Stimulated activated CD8-positive, alpha-beta memory T cell treated with anti-CD3 and anti-CD28 coated beads, Interleukin-7, amount 100 ng/mL, for 1 hour (primary cell): ENCODE results near the gene IRF2BP1.
"Not testable (repeated sequence)": the region's sequence is repeated elsewhere in the genome, so short reads cannot be mapped to it uniquely, and the experiment has no call there.

Experiments used
- DNase-seq, 2 donors: peaks; one replicate each; pipeline ENCODE4 v3.0.0-alpha.2; 2020; ENCODE audit warnings: low read depth in 2 of 2

The IRF2BP1 gene

DNA sequence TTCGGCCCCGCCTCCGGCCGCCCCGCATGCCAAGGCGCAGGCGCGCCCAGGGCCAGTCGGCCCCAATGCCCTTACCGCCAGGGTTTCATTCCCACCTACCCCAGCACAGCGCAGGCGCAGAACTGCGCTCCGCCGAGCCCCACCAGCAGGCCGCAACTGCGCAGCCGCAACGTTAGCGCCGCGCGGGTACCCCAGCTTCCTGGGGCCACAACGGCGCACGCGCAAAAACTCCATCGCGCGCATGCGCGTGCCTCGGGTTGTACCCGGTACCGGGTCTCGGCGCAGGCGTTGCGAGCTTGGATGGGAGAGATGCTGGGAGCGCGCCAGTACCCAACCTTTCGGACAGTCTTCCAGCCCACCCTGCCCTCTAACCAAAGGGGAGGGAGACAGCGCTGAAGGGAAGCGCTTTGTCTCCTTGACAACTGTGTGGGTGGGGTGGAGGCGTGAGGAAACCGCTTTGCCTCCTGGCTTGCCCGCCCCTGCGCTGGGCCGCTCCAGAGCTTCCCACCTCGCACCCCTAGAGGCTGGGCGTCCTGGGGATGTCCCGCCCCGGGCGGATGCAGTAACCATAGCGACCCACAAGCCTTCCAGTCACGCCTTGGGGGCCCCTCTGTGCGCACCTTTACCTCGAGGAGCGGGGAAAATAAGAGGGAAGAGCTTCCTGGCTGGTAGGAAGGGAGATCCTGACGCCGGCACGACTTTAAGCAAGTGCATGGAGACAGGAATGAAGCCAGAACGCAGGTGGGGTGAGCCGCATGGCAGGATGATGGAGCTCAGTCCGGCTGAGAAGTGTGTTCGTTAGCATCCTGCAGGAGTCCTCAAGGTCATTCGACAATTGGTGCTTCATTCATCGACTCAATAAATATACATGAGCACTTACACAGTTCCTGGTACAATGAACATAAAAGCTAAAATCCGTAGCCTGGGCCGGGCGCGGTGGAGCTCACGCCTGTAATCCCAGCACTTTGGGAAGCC, 17.0 kb upstream of the IRF2BP1 start:
- peak; percentile 99 for DNase-seq

DNA sequence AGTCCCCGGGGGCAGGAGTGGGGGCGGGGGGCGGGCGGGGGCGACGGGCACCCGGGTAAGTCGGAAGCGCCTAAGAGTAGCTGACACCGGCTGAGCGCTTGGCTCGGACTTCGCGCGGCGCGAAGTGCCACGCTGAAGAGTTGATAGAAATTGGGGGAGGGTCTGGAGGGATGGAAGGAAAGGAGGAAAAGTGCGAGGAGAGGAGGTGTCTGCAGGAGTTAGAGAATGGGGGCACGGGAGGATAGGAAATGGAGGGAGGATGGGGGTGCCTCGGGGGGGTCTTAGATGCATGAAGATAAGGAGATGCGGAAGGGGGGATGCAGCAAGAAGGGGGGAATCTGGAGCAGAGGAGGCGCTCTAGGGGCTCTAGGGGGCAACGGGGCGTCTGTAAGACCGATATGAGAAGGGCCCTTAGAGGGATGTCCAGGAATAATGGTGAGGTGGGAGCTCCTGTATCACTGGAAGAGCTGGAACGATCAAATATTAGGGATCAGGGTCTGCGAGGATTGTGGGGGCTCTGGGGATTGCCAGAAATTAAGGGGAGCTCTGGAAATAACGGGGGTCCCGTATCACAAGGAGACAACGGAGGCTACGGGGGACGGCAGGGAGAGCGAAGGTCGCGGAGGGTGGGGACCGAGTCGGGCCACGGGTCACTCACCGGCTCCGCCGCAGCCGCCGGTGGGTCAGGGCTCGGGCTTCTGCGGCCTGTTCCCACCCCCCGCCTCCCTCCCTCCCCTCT, 16.1 kb upstream of the IRF2BP1 start, which contains the start of gene MYPOP:
Gene MYPOP (minus strand): TSS at position 702 of the 739 bp plus-strand sequence. CDS start 840 bp downstream, outside the sequence.
- no peak for DNase-seq

DNA sequence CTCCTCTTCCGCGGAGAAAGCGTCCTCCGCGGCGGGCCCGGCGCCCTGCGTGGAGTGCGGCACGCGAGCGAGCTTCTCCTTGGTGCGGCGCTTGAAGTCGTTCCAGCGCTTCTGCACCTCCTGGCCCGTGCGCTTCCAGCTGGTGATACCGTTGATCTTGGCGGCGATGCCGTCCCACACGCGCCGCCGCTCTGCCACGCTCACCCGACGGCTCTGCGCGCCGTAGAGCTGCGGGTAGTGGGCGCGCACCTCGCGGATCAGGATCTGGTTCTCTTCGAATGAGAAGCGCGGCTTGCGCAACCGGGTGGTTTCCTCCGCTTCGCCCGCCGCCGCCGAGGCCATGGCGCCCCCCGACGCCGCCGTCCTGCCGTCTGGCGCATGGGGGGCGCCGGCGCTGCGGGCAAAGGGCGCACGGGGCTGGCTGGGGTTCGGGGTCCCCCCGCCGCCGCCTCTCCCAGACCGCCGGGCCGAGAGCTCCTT, 15.5 kb upstream of the IRF2BP1 start:
- no peak for DNase-seq

DNA sequence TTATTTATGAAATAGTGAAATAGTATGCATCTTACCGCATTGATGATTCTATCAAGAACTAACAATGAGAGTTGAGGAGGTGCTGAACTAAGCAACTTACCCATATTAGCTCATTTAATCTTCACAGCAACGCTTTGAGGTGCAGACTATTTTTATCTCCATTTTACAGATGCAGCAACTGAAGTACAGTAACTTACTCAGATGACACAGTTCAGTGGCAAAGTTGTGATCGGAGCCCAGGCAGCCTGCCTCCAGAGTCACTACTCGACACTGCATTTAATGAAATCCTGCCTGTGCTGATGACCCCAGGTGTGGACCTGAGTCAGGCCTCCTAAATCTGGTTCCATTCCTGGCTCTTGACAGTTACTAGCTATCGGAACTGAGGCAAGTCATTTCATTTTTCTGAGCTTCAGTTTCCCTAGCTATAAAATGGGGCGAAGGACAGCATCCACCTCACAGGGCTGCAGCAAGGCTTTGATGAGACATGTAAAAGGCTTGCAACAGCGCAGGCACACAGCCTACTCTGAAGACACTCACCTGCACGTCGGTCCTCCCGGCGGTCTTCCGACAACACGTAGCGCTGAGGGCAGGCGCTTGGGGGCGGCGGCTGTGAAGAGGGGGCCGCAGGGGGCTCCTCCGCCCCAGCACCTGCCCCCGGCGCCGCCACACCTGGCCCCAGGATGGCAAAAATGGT, 14.9 kb upstream of the IRF2BP1 start:
- DNase-seq = no peak

DNA sequence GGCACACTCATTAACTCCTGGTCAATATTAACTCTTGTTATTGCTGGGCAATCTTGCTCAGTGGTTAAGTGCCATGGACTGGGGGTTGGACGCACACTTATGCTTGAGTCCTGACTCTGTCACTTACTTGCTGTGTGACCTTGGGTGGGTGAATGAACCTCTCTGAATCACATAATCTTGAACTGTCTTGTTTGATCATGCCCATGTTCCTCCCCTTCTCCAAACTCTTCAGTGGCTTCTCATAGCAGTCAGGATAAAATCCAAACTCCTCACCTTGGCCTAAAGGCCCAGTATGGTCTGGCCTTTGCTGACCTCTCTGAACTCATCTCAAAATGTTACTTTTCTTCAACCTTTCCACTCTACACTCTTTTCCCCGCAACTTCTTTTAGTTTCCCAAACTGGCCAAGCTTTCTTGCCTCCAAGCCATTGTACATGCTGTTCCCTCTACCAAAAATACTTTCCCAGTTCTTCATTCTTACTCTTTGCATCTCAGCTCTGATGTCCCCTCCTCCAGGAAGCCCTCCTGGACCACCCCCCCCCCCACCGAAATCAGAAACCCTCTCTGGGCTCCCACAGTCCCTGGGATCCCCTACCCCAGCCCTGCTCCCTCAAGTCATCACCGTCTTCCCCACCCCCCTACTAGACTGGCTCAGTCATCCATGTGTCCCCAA, 14.1 kb upstream of the IRF2BP1 start:
- DNase-seq = no peak

DNA sequence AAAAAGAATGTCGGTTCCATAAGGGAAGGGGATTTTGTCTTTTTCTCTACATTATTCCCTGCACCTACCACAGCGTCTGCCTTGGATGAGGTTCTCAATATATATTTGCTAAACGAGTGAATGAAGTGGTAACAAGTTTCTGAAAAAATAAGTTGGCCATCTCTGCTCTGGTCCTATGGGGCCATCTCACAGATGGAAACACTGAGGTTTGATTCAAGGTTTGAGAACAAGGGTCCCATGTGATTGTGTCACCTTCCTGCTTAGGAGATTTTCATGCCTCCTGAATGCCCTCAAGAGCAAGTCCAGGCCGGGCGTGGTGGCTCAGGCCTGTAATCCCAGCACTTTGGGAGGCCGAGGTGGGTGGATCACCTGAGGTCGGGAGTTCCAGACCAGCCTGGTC, 13.3 kb upstream of the IRF2BP1 start:
- DNase-seq = no peak

DNA sequence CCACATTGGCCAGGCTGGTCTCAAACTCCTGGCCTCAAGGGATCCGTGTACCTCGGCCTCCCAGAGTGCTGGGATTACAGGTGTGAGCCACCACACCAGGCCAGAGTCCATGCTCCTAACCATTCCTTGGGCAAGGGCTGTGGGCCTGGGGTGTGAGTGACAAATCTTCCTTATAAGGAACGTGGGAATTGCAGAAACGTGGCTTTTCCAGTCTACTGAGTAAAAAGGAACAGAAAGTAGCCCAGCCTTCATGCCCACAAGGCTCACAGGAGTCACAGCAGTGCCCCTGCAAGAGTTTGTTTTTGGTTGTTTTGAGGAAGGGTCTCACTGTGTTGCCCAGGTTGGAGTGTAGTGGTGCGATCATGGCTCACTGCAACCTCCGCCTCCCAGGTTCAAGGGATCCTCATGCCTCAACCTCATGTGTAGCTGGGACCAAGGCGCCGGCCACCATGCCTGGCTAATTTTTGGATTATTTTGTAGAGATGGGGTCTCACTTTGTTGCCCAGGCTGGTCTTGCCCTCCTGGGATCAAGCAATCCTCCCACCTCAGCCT, 11.4 kb upstream of the IRF2BP1 start:
- DNase-seq = no peak

DNA sequence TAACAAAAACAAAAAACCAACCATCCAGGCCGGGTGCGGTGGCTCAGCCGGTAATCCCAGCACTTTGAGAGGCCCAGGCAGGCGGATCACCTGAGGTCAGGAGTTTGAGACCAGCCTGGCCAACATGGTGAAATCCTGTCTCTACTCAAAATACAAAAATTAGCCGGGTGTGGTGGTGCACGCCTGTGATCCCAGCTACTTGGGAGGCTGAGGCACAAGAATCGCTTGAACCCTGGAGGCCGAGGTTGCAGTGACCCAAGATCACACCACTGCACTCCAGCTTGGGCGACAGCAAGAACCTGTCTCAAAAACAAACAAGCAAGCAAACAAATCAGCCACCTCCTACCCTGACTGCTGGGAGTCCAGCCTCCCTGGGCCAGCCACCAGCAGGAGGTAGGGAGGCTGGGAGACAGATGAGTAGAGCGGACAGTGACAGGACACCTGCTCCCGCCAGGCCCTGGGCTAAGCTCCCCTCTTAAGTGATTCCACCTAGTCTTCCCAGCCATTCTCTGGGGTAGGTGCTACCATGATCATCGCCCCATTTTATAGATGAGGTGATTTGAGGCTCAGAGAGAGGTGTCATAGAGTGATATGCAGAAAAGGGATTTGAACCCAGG, 10.2 kb upstream of the IRF2BP1 start:
- DNase-seq = not testable (repeated sequence)

DNA sequence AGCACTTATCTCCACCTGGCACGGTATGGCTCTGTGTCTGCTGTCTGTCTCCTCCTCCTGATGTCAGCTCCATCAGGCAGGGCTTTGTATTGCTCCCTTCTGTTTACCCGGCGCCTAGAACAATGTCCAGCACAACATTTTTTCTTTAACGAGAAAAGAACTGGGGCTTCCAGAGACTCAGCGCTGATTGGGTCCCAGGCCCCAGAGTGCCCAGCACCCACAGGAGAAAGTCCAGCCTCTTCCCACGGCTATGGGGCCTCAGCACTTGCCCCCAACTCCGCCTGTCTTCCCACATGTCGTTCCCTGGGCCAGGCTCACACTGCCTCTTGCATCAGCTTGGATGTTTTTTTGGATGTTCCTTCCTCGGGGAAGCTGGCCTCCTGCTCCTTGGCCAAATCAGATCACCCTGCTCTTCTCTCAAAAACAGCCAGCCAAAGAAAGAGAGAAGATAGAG, 9.6 kb upstream of the IRF2BP1 start:
- no peak for DNase-seq

DNA sequence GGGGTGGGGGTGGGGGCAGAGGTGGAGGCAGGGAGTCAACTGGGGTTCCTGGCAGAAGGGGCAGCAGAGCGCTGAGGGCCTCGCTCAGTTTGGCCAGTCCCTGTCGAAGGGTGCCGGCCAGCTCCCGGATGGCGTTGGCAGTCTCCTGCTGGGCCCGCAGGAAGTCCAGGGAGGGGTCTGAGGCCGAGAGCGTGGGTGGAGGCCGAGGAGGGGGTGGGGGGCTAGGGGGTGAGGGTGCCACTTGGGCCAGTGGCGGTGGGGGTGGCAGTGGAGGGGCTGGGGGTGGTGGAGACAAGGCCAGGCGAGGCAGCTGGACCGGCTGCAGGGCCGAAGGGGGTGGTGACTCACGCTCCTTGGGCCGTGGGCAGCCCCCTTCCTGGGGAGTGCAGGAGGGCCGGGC, 4.9 kb upstream of the IRF2BP1 start:
- DNase-seq = no peak

DNA sequence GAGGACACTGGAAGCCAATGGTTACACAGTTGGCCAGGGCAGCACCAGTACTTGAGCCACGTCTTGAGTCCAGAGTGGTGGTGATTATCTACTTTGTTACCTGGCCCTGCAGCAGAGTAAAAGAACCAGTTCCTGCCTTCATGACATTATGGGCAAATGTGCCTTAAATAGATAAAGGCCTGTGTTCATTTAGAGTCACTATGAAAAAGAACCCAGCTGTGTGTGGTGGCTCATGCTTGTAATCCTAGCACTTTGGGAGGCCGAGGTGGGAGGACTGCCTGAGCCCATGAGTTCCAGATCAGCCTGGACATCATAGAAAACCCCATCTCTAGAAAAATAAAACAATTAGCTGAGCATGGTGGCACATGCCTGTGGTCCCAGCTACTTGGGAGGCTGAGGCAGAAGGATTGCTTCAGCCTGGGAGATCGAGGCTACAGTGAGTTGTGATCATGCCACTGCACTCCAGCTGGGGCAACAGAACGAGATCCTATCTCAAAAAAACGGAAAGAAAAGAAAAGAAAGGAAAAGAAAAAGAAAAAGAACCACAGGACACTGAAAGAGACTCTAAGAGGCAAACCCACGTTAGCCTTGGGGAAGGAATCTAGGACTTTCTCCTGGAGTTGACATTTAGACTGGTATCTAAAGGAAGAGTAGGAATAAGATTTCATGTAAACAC, 3.4 kb upstream of the IRF2BP1 start:
- DNase-seq = no peak

DNA sequence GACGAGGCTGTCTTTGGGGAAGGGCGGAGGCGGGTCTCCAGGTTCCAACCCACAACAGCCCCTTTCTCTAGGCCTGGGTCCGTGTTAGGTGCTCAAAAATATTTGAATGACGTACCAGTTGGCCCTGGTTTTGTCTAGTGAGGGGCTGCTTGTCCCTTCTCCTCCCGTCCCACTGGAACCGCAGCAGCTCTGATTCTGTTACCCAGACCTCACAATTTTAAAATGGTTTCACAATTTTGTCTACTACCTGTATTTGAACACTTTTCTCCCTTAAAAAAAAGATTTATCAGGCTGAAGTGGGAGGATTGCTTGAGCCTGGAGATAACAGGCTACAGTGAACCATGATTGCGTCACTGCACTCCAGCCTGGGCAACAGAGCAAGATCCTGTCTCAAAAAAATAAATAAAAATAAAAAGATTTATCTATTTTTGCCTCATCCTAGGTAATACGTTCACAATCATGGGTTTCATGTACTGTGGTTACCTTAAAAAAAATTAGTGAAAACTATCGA, 1.3 kb upstream of the IRF2BP1 start:
- no peak for DNase-seq

DNA sequence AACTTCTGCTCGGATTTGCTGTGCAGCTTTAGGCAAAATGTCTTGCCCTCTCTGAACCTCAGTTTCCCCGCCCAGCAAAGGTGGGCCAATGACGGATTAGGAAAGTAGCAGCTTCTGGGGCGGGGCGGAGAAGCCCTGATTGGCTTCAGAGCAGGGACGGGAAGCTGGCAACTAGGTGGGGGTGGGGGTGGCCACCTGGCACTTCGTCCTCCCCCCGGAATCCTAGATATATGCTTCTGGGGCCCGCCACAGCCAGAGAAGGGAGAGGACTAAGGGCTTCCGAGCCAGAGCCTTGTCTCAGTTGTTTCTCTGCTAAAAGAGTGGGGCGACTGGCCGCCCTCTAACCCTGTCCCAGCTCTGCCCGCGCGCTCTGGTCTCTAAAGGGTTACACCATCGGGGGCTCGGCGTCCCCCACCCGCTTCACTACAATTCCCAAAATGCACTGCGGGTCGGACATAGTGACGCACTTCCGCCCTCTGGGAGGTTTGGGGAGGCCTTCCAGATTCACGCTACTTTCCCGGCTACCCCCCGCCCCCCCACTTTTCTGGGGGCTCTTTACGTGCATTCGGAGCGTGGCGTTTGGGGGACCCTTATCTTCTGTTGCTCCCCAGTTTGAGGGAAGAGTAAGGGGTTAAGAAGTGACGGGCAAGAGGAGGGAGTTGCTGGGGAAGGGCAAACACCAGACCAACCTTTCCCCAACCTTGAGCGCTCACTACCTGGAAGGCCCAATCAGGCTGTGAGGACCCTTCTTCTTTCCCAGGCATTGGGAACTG, 672 bp upstream of the IRF2BP1 start:
- peak; percentile 71 to 77 for DNase-seq

DNA sequence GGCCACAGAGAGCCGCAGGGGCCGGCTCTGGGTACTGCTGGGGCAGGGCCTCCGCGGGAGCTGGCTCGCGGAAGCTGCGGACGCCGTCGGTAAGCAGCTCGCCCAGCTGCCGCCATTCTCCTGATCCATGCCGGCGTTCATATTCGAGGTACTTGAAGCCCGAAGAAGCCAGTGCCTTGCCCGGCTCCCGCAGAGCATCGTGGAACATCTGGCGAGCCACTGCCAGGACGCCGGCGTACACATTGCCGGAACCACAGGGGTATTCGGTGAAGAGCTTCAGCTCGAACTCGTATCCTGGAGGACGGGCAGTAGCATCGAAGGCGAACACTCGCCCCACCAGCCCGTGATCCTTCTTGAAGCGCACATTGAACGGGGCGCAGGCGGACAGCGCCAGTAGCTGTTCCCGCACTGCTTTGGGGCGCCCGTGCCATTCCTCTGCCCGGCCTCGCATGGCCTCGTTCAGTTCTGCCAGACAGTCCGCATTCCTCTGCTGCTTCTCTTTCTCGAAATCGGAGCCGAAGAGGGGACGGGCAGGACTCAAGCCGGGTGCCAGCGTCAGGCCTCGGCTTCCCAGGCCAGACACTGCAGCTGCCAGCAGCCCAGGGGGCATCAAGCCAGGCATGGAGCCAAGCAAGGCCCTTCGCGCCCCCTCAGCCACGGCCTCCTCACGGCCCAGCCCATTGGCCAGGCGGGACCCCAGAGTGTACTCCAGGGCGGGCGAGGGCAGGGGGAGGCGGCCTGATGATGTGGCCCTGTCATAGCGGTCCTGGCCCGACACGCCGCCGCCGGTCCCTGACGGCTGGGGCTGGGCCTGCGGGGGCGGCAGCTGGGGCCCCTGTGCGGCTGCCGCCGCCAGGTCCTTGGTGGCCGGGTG, 1.0 kb downstream of the IRF2BP1 start:
- DNase-seq = no peak

DNA sequence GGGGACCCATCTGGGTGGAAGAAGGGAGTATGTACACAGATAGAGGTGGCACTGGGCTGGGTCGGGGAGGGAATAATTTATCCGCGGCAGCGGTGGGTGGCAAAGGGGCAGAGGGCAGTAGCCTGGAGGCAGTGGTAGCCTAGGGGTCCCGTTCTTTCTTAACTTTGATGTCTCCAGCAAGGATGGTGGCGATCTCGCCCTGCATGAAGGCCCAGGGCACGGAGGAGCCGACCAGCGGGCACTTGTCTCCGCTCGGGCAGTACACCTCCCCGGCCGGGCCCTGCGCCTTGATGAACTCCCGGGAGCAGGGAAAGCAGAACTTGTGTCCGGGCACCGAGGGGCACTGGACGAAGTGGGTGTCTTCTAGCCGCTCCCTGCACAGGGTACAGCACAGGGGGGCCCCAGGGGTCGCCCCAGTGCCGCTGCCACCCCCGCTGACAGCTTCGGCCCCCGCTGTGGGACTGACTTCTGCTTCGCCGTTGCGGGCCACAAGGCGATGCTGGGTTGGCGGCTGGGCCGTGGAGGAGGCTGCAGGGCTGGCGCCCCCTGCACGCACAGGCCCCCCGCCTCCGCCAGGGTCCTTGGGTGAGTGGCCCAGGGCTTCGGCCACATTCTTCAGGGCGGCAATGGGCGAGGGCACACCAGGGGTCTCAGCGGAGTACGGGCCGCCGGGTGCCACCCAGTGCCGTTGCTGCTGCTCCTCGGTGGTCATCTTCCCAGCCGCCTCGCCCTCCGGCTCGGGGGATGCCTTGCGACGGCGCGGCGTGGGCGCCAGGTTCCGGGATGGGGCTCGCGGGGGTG, 1.9 kb downstream of the IRF2BP1 start:
- DNase-seq = no peak

DNA sequence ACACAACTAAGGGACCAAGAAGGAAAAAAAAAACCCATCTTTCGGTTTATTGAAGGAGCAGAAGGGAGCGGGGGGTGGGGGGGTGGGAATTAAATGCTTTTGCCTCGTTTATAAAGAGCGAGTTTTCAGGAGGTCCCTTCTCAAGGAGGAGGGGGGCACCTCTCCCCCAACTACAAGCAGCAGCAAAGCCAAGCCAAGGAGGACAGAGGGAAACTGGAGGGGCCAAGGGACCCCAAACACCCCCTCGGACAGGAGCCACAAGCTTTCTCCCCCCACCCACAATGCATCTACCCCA, 2.4 kb downstream of the IRF2BP1 start:
- no peak for DNase-seq
